HepG2 (cell line): Measurements from ENCODE around the gene P3R3URF. TPM values are rescaled to one million over a fixed set of nuclear protein-coding genes. Genes with fewer than 3 reads are reported as not detected.

Experiments used
- BCL6 ChIP-seq: IDR thresholded peaks from 2 replicates; pipeline ENCODE4 v1.6.1; 2016; ENCODE audit warnings: missing genetic modification reagents, missing compliant biosample characterization
- FOXJ3 ChIP-seq: sonication (generic); formaldehyde crosslinking; IDR thresholded peaks from 2 replicates; pipeline ENCODE4 v1.4.0; 2020; ENCODE audit warnings: missing genetic modification reagents, mild to moderate bottlenecking, borderline replicate concordance
- HDAC2 ChIP-seq: sonication (generic); formaldehyde crosslinking; IDR thresholded peaks from 2 replicates; pipeline ENCODE4 v1.4.0; 2020; ENCODE audit warnings: missing genetic modification reagents
- NKX3-1 ChIP-seq: sonication (generic); formaldehyde crosslinking; IDR thresholded peaks from 2 replicates; pipeline ENCODE4 v1.5.0; 2020; ENCODE audit warnings: missing genetic modification reagents
- PLRG1 ChIP-seq: fragments of 450-650 bp; conservative IDR thresholded peaks from 2 replicates; pipeline ENCODE4 v1.6.1; 2016
- SNAI1 ChIP-seq: sonication (generic); formaldehyde crosslinking; IDR thresholded peaks from 2 replicates; pipeline ENCODE4 v1.5.0; 2020; ENCODE audit warnings: mild to moderate bottlenecking, missing genetic modification reagents, borderline replicate concordance
- TCF7L2 ChIP-seq: IDR thresholded peaks from 2 replicates; pipeline ENCODE4 v1.6.1; 2011; ENCODE audit warnings: mild to moderate bottlenecking, low read depth, low read length, moderate library complexity
- ZNF296 ChIP-seq: sonication (generic); formaldehyde crosslinking; conservative IDR thresholded peaks from 2 replicates; pipeline ENCODE4 v1.5.0; 2020; ENCODE audit warnings: mild to moderate bottlenecking, missing genetic modification reagents
- ZNF510 ChIP-seq: sonication (generic); formaldehyde crosslinking; IDR thresholded peaks from 2 replicates; pipeline ENCODE4 v1.4.0; 2020; ENCODE audit warnings: low read depth, mild to moderate bottlenecking, missing genetic modification reagents
- ZNF713 ChIP-seq: sonication (generic); formaldehyde crosslinking; IDR thresholded peaks from 2 replicates; pipeline ENCODE4 v1.4.0; 2020; ENCODE audit warnings: mild to moderate bottlenecking, missing genetic modification reagents
- polyA plus RNA-seq, 8 experiments: library from polyadenylated mRNA; depleted of rRNA in 3 of 8; stranded (reverse) in 7 of 8; unstranded in 1 of 8; fragments of >200 nt; fragmentation: Illumina TruSeq in 4 of 8; extraction: Trizol in 4 of 8; gene quantifications; 2 replicates each; pipeline versions ENCODE4 v1.2.1 to v1.2.3, GENCODE V29; 2011 to 2016; ENCODE audit warnings: low read depth in 4 of 8, missing spikeins in 1 of 8, mixed read lengths in 1 of 8; ENCODE audit not compliant: insufficient read depth in 1 of 8
- total RNA-seq, 5 experiments: library from RNA; depleted of rRNA; stranded (reverse); fragments of >200 nt; fragmentation: Illumina TruSeq; extraction: Trizol; gene quantifications; 2 replicates each; pipeline ENCODE4 v1.2.3, GENCODE V29; 2016; ENCODE audit warnings: low read depth in 1 of 5
- TF ChIP-seq, protein P1 (sequence below): IDR thresholded peaks from 2 replicates; pipeline ENCODE4 v1.6.1; 2016
- TF ChIP-seq, protein P2 (sequence below): sonication (generic); formaldehyde crosslinking; IDR thresholded peaks from 2 replicates; pipeline ENCODE4 v1.4.0; 2020; ENCODE audit warnings: missing genetic modification reagents
- TF ChIP-seq, protein P3 (sequence below): sonication (generic); formaldehyde crosslinking; conservative IDR thresholded peaks from 2 replicates; pipeline ENCODE4 v1.4.0; 2020; ENCODE audit warnings: missing genetic modification reagents
- TF ChIP-seq, protein P4 (sequence below): sonication (generic); formaldehyde crosslinking; IDR thresholded peaks from 2 replicates; pipeline ENCODE4 v1.9.0; 2021; ENCODE audit warnings: missing genetic modification reagents, mild to moderate bottlenecking, borderline replicate concordance
- TF ChIP-seq, protein P5 (sequence below): sonication (generic); formaldehyde crosslinking; IDR thresholded peaks from 2 replicates; pipeline ENCODE4; 2020; ENCODE audit warnings: missing genetic modification reagents, mild to moderate bottlenecking, borderline replicate concordance
- TF ChIP-seq, protein P6 (sequence below): sonication (generic); formaldehyde crosslinking; IDR thresholded peaks from 2 replicates; pipeline ENCODE4 v1.4.0; 2020; ENCODE audit warnings: missing genetic modification reagents

The P3R3URF gene
- total and polyA plus RNA-seq, 2 of the 13 experiments (the other 11 are each of a cell fraction or from before 2014, with no cell fraction given), result not detected

DNA sequence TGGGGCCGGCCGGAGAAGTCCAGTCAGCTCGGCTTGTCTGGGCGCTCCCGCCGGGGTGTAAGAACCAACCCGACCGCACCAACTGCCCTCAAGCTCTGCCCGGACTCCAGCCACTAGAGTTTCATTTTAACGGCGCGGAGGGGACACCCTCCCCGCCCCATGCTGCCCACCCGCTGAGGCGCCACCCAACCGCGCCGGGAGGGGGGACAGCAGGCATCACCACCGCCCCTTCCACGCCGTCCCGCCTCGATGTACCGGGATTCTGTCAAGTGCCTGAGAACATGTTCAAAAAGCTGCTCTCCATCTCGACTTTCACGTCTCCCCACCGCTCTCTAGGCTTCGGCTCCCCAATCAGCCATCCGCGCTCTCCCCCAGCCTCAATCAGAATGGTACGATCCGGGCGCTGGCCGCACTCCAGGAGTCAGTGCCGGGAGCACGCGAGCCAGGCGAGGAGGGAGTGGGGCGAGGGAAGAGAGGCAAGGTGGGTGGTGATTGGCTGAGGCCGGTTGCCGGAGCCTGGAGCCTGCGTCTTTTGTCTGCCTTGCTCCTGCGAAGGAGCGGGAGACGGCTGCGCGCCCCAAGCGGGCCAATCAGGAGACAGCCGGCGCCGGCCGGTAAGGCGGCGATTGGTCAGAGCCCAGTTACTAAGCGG lies 43.6 kb downstream of the P3R3URF start, which contains the start of gene PIK3R3 (continued):
- TF ChIP-seq, protein P1, sequence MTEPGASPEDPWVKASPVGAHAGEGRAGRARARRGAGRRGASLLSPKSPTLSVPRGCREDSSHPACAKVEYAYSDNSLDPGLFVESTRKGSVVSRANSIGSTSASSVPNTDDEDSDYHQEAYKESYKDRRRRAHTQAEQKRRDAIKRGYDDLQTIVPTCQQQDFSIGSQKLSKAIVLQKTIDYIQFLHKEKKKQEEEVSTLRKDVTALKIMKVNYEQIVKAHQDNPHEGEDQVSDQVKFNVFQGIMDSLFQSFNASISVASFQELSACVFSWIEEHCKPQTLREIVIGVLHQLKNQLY (CRISPR knock-in tag), result peak; percentile 81
- TF ChIP-seq, protein P2, sequence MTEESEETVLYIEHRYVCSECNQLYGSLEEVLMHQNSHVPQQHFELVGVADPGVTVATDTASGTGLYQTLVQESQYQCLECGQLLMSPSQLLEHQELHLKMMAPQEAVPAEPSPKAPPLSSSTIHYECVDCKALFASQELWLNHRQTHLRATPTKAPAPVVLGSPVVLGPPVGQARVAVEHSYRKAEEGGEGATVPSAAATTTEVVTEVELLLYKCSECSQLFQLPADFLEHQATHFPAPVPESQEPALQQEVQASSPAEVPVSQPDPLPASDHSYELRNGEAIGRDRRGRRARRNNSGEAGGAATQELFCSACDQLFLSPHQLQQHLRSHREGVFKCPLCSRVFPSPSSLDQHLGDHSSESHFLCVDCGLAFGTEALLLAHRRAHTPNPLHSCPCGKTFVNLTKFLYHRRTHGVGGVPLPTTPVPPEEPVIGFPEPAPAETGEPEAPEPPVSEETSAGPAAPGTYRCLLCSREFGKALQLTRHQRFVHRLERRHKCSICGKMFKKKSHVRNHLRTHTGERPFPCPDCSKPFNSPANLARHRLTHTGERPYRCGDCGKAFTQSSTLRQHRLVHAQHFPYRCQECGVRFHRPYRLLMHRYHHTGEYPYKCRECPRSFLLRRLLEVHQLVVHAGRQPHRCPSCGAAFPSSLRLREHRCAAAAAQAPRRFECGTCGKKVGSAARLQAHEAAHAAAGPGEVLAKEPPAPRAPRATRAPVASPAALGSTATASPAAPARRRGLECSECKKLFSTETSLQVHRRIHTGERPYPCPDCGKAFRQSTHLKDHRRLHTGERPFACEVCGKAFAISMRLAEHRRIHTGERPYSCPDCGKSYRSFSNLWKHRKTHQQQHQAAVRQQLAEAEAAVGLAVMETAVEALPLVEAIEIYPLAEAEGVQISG (CRISPR knock-in tag), result peak; percentile 90
- TF ChIP-seq BCL6 (CRISPR knock-in tag), result peak; percentile 69
- TF ChIP-seq NKX3-1, result peak; percentile 99
- peak; percentile 43; the same call in 1 of the 2 replicates for TF ChIP-seq FOXJ3 (CRISPR knock-in tag)
- TF ChIP-seq ZNF510 (CRISPR knock-in tag), result peak; percentile 95
- peak; percentile 86; the same call in 1 of the 2 replicates for TF ChIP-seq SNAI1 (CRISPR knock-in tag)
- TF ChIP-seq, protein P3, sequence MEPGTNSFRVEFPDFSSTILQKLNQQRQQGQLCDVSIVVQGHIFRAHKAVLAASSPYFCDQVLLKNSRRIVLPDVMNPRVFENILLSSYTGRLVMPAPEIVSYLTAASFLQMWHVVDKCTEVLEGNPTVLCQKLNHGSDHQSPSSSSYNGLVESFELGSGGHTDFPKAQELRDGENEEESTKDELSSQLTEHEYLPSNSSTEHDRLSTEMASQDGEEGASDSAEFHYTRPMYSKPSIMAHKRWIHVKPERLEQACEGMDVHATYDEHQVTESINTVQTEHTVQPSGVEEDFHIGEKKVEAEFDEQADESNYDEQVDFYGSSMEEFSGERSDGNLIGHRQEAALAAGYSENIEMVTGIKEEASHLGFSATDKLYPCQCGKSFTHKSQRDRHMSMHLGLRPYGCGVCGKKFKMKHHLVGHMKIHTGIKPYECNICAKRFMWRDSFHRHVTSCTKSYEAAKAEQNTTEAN (CRISPR knock-in tag), result peak; percentile 97
- peak; percentile 88; the same call in 1 of the 2 replicates for TF ChIP-seq ZNF296 (CRISPR knock-in tag)
- TF ChIP-seq PLRG1, result no peak
- TF ChIP-seq, protein P4, sequence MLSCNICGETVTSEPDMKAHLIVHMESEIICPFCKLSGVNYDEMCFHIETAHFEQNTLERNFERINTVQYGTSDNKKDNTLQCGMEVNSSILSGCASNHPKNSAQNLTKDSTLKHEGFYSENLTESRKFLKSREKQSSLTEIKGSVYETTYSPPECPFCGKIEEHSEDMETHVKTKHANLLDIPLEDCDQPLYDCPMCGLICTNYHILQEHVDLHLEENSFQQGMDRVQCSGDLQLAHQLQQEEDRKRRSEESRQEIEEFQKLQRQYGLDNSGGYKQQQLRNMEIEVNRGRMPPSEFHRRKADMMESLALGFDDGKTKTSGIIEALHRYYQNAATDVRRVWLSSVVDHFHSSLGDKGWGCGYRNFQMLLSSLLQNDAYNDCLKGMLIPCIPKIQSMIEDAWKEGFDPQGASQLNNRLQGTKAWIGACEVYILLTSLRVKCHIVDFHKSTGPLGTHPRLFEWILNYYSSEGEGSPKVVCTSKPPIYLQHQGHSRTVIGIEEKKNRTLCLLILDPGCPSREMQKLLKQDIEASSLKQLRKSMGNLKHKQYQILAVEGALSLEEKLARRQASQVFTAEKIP (CRISPR knock-in tag), result no peak
- TF ChIP-seq ZNF713, result peak; percentile 92; the same call in 1 of the 2 replicates
- no peak for TF ChIP-seq TCF7L2
- TF ChIP-seq, protein P5, sequence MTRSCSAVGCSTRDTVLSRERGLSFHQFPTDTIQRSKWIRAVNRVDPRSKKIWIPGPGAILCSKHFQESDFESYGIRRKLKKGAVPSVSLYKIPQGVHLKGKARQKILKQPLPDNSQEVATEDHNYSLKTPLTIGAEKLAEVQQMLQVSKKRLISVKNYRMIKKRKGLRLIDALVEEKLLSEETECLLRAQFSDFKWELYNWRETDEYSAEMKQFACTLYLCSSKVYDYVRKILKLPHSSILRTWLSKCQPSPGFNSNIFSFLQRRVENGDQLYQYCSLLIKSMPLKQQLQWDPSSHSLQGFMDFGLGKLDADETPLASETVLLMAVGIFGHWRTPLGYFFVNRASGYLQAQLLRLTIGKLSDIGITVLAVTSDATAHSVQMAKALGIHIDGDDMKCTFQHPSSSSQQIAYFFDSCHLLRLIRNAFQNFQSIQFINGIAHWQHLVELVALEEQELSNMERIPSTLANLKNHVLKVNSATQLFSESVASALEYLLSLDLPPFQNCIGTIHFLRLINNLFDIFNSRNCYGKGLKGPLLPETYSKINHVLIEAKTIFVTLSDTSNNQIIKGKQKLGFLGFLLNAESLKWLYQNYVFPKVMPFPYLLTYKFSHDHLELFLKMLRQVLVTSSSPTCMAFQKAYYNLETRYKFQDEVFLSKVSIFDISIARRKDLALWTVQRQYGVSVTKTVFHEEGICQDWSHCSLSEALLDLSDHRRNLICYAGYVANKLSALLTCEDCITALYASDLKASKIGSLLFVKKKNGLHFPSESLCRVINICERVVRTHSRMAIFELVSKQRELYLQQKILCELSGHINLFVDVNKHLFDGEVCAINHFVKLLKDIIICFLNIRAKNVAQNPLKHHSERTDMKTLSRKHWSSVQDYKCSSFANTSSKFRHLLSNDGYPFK (CRISPR knock-in tag), result peak; percentile 91
- TF ChIP-seq, protein P6, sequence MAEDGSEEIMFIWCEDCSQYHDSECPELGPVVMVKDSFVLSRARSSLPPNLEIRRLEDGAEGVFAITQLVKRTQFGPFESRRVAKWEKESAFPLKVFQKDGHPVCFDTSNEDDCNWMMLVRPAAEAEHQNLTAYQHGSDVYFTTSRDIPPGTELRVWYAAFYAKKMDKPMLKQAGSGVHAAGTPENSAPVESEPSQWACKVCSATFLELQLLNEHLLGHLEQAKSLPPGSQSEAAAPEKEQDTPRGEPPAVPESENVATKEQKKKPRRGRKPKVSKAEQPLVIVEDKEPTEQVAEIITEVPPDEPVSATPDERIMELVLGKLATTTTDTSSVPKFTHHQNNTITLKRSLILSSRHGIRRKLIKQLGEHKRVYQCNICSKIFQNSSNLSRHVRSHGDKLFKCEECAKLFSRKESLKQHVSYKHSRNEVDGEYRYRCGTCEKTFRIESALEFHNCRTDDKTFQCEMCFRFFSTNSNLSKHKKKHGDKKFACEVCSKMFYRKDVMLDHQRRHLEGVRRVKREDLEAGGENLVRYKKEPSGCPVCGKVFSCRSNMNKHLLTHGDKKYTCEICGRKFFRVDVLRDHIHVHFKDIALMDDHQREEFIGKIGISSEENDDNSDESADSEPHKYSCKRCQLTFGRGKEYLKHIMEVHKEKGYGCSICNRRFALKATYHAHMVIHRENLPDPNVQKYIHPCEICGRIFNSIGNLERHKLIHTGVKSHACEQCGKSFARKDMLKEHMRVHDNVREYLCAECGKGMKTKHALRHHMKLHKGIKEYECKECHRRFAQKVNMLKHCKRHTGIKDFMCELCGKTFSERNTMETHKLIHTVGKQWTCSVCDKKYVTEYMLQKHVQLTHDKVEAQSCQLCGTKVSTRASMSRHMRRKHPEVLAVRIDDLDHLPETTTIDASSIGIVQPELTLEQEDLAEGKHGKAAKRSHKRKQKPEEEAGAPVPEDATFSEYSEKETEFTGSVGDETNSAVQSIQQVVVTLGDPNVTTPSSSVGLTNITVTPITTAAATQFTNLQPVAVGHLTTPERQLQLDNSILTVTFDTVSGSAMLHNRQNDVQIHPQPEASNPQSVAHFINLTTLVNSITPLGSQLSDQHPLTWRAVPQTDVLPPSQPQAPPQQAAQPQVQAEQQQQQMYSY (CRISPR knock-in tag), result peak; percentile 83; the same call in 1 of the 2 replicates
- peak; percentile 78 for TF ChIP-seq HDAC2 (CRISPR knock-in tag)
